ENCODE measurements around the gene KIAA1217. TPM values are rescaled to one million over a fixed set of nuclear protein-coding genes. Genes with fewer than 3 reads are reported as not detected.

KIAA1217 gene
- total RNA-seq, 1 experiment from 2014 or later, result 18.6 TPM

- Mint-ChIP-seq H3K36me3 (ENCODE audit: insufficient read depth in 1 of 3, low read depth in 3 of 3) (no peaks in the 10 kb centered on the region; a peak in 1 of 7 replicates), H3K27ac (no peak overlapping the region; a peak in 1 of 7 replicates), H3K4me3 (no peak overlapping the region), H3K4me1 (peaks cover 6 to 19% of the 10 kb centered on the region in 2 experiments), H3K27me3 (ENCODE audit: low read depth) (no peaks in the 10 kb centered on the region; the same call in 1 of the 2 replicates), H3K9me3 (no peaks in the 10 kb centered on the region)
- H3K9ac ChIP-seq (ENCODE audit: extremely low read depth, insufficient read length, low read length), result no peak overlapping the region
- peaks cover 4% of the 10 kb centered on the region for H3K9me3 ChIP-seq (ENCODE audit: control insufficient read depth, low read depth, low read length)
- no peak overlapping the region for H2AFZ ChIP-seq (ENCODE audit: low read length)
- no peak overlapping the region for H3K14ac ChIP-seq (ENCODE audit: insufficient read depth, low read length)
- H2BK12ac ChIP-seq (ENCODE audit: insufficient read length, low read depth, low read length), result no peak overlapping the region
- no peak overlapping the region for H2BK5ac ChIP-seq (ENCODE audit: insufficient read length, low read length)
- H3K4ac ChIP-seq (ENCODE audit: low read depth, low read length), result no peak overlapping the region
- H4K8ac ChIP-seq (replicated peaks; ENCODE audit: insufficient read length, low read depth, low read length), result no peak overlapping the region
- no CpG with 5 or more reads among the region's 4 CpGs for WGBS (ENCODE audit: extremely low coverage, insufficient read length, low lambda C conversion rate)
- no peak overlapping the region for H3K4me2 ChIP-seq (ENCODE audit: insufficient read depth, insufficient read length, low read length)
- no peak overlapping the region for H3K56ac ChIP-seq (ENCODE audit: insufficient read length, low read depth, low read length)
- H4K91ac ChIP-seq (ENCODE audit: insufficient read length, low read depth, low read length), result no peak overlapping the region
- no peak overlapping the region for H3K27ac ChIP-seq (ENCODE audit: insufficient read length, low read depth, low read length)
- no peaks in the 10 kb centered on the region for H3K23me2 ChIP-seq (ENCODE audit: insufficient read length, low read depth, low read length, poor library complexity, severe bottlenecking)
- no peak for TF ChIP-seq CTCF (conservative IDR thresholded peaks at IDR 0.05)
- H2AK5ac ChIP-seq (ENCODE audit: insufficient read length, low read length), result no peak overlapping the region
- H3K79me1 ChIP-seq (ENCODE audit: insufficient read depth, low read depth, low read length, poor library complexity, severe bottlenecking), result no peaks in the 10 kb centered on the region
- H3K79me2 ChIP-seq (ENCODE audit: insufficient read depth, low read length), result no peaks in the 10 kb centered on the region
- H2BK15ac ChIP-seq (ENCODE audit: low read depth, low read length), result no peak overlapping the region
- H3K18ac ChIP-seq (ENCODE audit: insufficient read length, low read depth, low read length), result no peak overlapping the region
- H4K20me1 ChIP-seq (ENCODE audit: control insufficient read depth, insufficient read depth, insufficient read length), result no peaks in the 10 kb centered on the region
- H4K5ac ChIP-seq (ENCODE audit: insufficient read length, low read depth, low read length), result no peak overlapping the region
- no peak for DNase-seq
- H2BK20ac ChIP-seq (ENCODE audit: low read depth, low read length, poor library complexity, severe bottlenecking), result no peak overlapping the region
- no peak overlapping the region for H3T11ph ChIP-seq (ENCODE audit: low read length)
- H3K4me1 ChIP-seq (ENCODE audit: insufficient read depth, low read length), result no peaks in the 10 kb centered on the region
- H3K23ac ChIP-seq (ENCODE audit: insufficient read length, low read depth, low read length), result no peak overlapping the region
- H2BK120ac ChIP-seq (ENCODE audit: low read depth, low read length, poor library complexity, severe bottlenecking), result no peak overlapping the region
- no peaks in the 10 kb centered on the region for H3K27me3 ChIP-seq (ENCODE audit: insufficient read depth, low read length)
These were observed 207.3 kb downstream of the KIAA1217 start for GRCh38 chr10:24416248-24416647.

Measured in H9 (cell line).